Stomach (tissue), 9 donors: ENCODE results near the gene NES. TPM values are rescaled to one million over a fixed set of nuclear protein-coding genes. Genes with fewer than 3 reads are reported as not detected.

Experiments
- DNase-seq, 2 donors: peaks; one replicate each; pipeline versions ENCODE4 v3.0.0 to v3.0.0-alpha.2; 2013 to 2019
- H3K27ac ChIP-seq, 5 donors: fragments of 200-600 bp in 4 of 5; sonication (generic) in 4 of 5; one replicate each; pipeline ENCODE4 v1.5.1; 2013 to 2019; ENCODE audit warnings: mild to moderate bottlenecking in 1 of 5, moderate library complexity in 1 of 5
- H3K27me3 ChIP-seq, 3 donors: fragments of 200-600 bp; sonication (generic); one replicate each; pipeline ENCODE4 v1.5.1; 2017 to 2019; ENCODE audit warnings: mixed run types in 1 of 3
- H3K36me3 ChIP-seq, 4 donors: fragments of 200-600 bp; sonication (generic); 1 replicate in 3 of 4; 2 replicates in 1 of 4; pipeline ENCODE4 v1.5.1; 2016 to 2019
- H3K4me1 ChIP-seq, 4 donors: fragments of 200-600 bp; sonication (generic); one replicate each; pipeline ENCODE4 v1.5.1; 2016 to 2019
- H3K4me3 ChIP-seq, 4 donors: fragments of 200-600 bp; sonication (generic) in 3 of 4; one replicate each; pipeline ENCODE4 v1.5.1; 2016 to 2019; ENCODE audit warnings: mild to moderate bottlenecking in 1 of 4
- H3K9me3 ChIP-seq, 4 donors: fragments of 200-600 bp; sonication (generic); one replicate each; pipeline ENCODE4 v1.5.1; 2016 to 2019
- EP300 ChIP-seq: sonication (generic); formaldehyde crosslinking; IDR thresholded peaks from one replicate; pipeline ENCODE4 v1.6.1; 2017; ENCODE audit warnings: antibody characterized with exemption
- POLR2A ChIP-seq, 4 donors: fragments of 450-650 bp; IDR thresholded peaks; one replicate each; pipeline ENCODE4 v1.6.1; 2016; ENCODE audit warnings: antibody characterized with exemption in 4 of 4, control low read depth in 2 of 4, mild to moderate bottlenecking in 1 of 4, moderate library complexity in 1 of 4
- POLR2AphosphoS5 ChIP-seq, 3 donors: sonication (generic); formaldehyde crosslinking; IDR thresholded peaks; one replicate each; pipeline ENCODE4 v1.6.1; 2016; ENCODE audit warnings: antibody characterized with exemption in 3 of 3
- WGBS, 5 donors: extraction: QIAGEN DNeasy Blood & Tissue Kit in 3 of 5; methylation state at CpG; one replicate each; pipeline versions ENCODE4 v1.1.5 to v1.1.7; 2013 to 2018; 5-methylcytosine and 5-hydroxymethylcytosine counted together
- intact Hi-C: fragments of 100-400 bp; cut with DNase I; formaldehyde crosslinking; loops from one replicate; pipeline ENCODE4 v1.15.1; 2023; ENCODE audit warnings: low total_unique reads
- polyA plus RNA-seq, 3 donors: library from polyadenylated mRNA; stranded (reverse); fragments of 200-250 nt; gene quantifications; one replicate each; pipeline ENCODE4 v1.2.3, GENCODE V29; 2013
- total RNA-seq, 5 donors: library from RNA; depleted of rRNA; stranded (reverse); fragments of >200 nt; gene quantifications; one replicate each; pipeline versions ENCODE4 v1.1.0 to v1.2.3, GENCODE V29; 2014 to 2016
- TF ChIP-seq, protein P1 (sequence below), 7 experiments: fragments of 450-650 bp in 4 of 7; fragments of 200-600 bp in 3 of 7; sonication (generic) in 3 of 7; IDR thresholded peaks; one replicate each; pipeline ENCODE4 v1.5.1; 2016 to 2019; ENCODE audit warnings: antibody characterized with exemption in 7 of 7, control low read depth in 2 of 7, mild to moderate bottlenecking in 1 of 7
- donor health status: healthy with polysubstance abuse.
- donor health status: Bipolar disorder and iron deficiency.
- donor health status: healthy.

The NES gene
- total and polyA plus RNA-seq, 8 donors, result 1.7 to 22.3 (median 6.8) TPM

DNA sequence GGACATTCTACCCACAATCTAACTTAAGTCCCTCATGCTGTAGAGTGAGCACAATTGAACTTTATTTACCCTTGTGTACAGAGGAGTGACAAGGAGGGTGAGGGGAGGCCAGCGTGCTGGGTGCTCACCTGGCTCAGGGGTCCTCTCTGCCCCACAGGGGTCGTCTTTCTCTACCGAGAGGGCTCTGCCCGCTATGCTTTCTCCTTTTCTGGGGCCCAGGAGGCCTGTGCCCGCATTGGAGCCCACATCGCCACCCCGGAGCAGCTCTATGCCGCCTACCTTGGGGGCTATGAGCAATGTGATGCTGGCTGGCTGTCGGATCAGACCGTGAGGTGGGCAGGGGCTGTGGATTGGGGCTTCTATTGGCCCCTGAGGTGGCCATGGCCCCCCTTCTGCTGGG is 29.9 kb downstream of the NES start:
- Histone ChIP-seq H3K4me1 (peaks cover 1 to 8% (median 2%) of the 10 kb centered on the region in 4 donors), H3K27me3 (peaks cover 10 to 100% (median 57%) of the 10 kb centered on the region in 3 donors), H3K36me3 (no peaks in the 10 kb centered on the region), H3K9me3 (no peaks in the 10 kb centered on the region), H3K27ac (no peak overlapping the region), H3K4me3 (no peak overlapping the region)
- 68 to 72% (median 70%) methylated on average over 6 to 10 of the region's 10 CpGs for WGBS, 5 donors
- TF ChIP-seq EP300 (no peak), POLR2A (IDR thresholded peaks at IDR 0.05) (no peak), POLR2AphosphoS5 (IDR thresholded peaks at IDR 0.05) (no peak)
- TF ChIP-seq, protein P1, sequence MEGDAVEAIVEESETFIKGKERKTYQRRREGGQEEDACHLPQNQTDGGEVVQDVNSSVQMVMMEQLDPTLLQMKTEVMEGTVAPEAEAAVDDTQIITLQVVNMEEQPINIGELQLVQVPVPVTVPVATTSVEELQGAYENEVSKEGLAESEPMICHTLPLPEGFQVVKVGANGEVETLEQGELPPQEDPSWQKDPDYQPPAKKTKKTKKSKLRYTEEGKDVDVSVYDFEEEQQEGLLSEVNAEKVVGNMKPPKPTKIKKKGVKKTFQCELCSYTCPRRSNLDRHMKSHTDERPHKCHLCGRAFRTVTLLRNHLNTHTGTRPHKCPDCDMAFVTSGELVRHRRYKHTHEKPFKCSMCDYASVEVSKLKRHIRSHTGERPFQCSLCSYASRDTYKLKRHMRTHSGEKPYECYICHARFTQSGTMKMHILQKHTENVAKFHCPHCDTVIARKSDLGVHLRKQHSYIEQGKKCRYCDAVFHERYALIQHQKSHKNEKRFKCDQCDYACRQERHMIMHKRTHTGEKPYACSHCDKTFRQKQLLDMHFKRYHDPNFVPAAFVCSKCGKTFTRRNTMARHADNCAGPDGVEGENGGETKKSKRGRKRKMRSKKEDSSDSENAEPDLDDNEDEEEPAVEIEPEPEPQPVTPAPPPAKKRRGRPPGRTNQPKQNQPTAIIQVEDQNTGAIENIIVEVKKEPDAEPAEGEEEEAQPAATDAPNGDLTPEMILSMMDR (IDR thresholded peaks at IDR 0.05), result no peak
- intact Hi-C loops, result no loop called here
- no peak for DNase-seq

DNA sequence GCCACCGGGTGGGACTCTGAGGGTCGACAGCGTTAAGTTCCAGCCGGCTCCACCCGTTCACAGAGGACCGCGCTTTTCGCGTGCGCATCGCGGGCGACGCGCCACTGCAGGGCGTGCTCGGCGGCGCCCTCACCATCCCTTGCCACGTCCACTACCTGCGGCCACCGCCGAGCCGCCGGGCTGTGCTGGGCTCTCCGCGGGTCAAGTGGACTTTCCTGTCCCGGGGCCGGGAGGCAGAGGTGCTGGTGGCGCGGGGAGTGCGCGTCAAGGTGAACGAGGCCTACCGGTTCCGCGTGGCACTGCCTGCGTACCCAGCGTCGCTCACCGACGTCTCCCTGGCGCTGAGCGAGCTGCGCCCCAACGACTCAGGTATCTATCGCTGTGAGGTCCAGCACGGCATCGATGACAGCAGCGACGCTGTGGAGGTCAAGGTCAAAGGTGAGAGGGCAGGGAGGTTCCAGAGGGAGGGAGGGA is 30.4 kb downstream of the NES start:
- 3 to 22% (median 8%) methylated on average over 4 to 51 of the region's 51 CpGs for WGBS, 5 donors
- TF ChIP-seq, protein P1 (IDR thresholded peaks at IDR 0.05), result no peak
- TF ChIP-seq POLR2AphosphoS5 (IDR thresholded peaks at IDR 0.05) (no peak), EP300 (no peak), POLR2A (IDR thresholded peaks at IDR 0.05) (no peak)

DNA sequence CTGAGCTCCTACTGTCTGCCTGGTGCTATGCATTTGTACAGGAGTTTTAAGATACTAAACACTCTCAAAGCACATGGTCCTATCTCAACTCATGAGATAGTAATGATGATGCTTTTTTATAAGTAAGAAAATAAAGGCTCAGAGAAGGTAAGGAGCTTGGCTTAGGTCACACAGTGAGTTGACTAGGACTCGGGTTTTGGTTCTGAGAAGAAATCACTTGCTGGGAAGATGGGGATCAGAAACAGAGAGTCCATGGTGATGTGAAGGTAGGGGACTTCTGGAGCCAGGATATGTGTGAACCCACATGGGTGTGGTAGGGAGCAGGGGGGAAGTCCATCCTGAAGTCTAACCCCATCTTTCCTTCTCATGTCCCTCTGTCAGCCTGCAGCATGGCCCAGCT is 31.5 kb downstream of the NES start:
- Histone ChIP-seq H3K4me3 (no peak overlapping the region), H3K27ac (no peak overlapping the region), H3K36me3 (no peaks in the 10 kb centered on the region), H3K27me3 (peaks cover 24 to 100% (median 69%) of the 10 kb centered on the region in 3 donors), H3K9me3 (no peaks in the 10 kb centered on the region), H3K4me1 (peaks cover 12 to 24% (median 16%) of the 10 kb centered on the region in 4 donors)
- WGBS, 5 donors, result 76 to 96% (median 91%) methylated on average over 1 of the region's 1 CpG
- no peak for DNase-seq
- TF ChIP-seq EP300 (no peak), POLR2AphosphoS5 (IDR thresholded peaks at IDR 0.05) (no peak), POLR2A (IDR thresholded peaks at IDR 0.05) (no peak)
- TF ChIP-seq, protein P1 (IDR thresholded peaks at IDR 0.05), result no peak
- intact Hi-C loops, result no loop called here

More for the DNA sequence above, 30.4 kb downstream of the NES start:
- peaks cover 7 to 14% (median 8%) of the 10 kb centered on the region in 4 donors for H3K4me1 ChIP-seq
- H3K27me3 ChIP-seq, result peaks cover 15 to 100% (median 59%) of the 10 kb centered on the region in 3 donors
- H3K27ac ChIP-seq, result no peak overlapping the region
- intact Hi-C loops, result no loop called here
- no peaks in the 10 kb centered on the region for H3K9me3 ChIP-seq
- no peaks in the 10 kb centered on the region for H3K36me3 ChIP-seq
- H3K4me3 ChIP-seq, result no peak overlapping the region
- no peak for DNase-seq

- Histone ChIP-seq H3K9me3 (no peaks in the 10 kb centered on the region), H3K4me3 (no peak overlapping the region), H3K36me3 (no peaks in the 10 kb centered on the region), H3K4me1 (peaks cover 12 to 24% (median 16%) of the 10 kb centered on the region in 4 donors), H3K27ac (no peak overlapping the region), H3K27me3 (peaks cover 21 to 100% (median 69%) of the 10 kb centered on the region in 3 donors)
- no peak for TF ChIP-seq POLR2A (IDR thresholded peaks at IDR 0.05)
- no peak for TF ChIP-seq POLR2AphosphoS5 (IDR thresholded peaks at IDR 0.05)
- TF ChIP-seq EP300, result no peak
- TF ChIP-seq, protein P1 (IDR thresholded peaks at IDR 0.05), result no peak
- WGBS, 5 donors, result 32 to 59% (median 45%) methylated on average over 3 of the region's 3 CpGs
- DNase-seq, result no peak
- intact Hi-C loops, result no loop called here
These were observed 32.2 kb downstream of the NES start for GRCh38 chr1:156645056-156645455.
